ENCODE results near the gene ZFYVE21. TPM values are rescaled to one million over a fixed set of nuclear protein-coding genes. Genes with fewer than 3 reads are reported as not detected.

The ZFYVE21 gene
- total and polyA plus RNA-seq, 4 donors = 28.0 to 36.9 (median 30.8) TPM

DNA sequence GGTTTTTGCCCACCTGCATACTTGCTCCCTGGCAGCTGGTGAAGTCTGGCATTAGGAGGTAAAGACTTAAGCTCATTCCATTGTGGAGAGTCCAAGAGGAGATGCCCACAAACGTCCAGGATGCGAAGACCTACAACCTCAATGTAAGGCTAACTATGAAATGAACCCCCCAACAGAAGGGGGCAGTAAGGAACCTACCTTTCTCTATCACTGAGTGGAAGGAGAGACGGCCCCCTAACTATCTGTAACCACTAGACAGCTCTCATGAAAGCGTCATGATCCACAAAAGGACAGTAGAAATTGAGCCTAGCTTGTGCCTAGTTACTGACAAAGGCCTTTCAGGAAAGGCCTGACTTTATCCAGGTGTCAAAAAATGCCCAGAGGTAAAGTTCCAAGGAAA, 55.3 kb downstream of the ZFYVE21 start (continued):
- TF ChIP-seq, protein P1, sequence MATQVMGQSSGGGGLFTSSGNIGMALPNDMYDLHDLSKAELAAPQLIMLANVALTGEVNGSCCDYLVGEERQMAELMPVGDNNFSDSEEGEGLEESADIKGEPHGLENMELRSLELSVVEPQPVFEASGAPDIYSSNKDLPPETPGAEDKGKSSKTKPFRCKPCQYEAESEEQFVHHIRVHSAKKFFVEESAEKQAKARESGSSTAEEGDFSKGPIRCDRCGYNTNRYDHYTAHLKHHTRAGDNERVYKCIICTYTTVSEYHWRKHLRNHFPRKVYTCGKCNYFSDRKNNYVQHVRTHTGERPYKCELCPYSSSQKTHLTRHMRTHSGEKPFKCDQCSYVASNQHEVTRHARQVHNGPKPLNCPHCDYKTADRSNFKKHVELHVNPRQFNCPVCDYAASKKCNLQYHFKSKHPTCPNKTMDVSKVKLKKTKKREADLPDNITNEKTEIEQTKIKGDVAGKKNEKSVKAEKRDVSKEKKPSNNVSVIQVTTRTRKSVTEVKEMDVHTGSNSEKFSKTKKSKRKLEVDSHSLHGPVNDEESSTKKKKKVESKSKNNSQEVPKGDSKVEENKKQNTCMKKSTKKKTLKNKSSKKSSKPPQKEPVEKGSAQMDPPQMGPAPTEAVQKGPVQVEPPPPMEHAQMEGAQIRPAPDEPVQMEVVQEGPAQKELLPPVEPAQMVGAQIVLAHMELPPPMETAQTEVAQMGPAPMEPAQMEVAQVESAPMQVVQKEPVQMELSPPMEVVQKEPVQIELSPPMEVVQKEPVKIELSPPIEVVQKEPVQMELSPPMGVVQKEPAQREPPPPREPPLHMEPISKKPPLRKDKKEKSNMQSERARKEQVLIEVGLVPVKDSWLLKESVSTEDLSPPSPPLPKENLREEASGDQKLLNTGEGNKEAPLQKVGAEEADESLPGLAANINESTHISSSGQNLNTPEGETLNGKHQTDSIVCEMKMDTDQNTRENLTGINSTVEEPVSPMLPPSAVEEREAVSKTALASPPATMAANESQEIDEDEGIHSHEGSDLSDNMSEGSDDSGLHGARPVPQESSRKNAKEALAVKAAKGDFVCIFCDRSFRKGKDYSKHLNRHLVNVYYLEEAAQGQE (IDR thresholded peaks at IDR 0.05) = no peak
- TF ChIP-seq EGR1 (IDR thresholded peaks at IDR 0.05; ENCODE audit: low read depth in 2 of 2) (no peak), GABPA (IDR thresholded peaks at IDR 0.05 in 1 of 2, conservative IDR thresholded peaks at IDR 0.05 in 1 of 2) (no peak)

DNA sequence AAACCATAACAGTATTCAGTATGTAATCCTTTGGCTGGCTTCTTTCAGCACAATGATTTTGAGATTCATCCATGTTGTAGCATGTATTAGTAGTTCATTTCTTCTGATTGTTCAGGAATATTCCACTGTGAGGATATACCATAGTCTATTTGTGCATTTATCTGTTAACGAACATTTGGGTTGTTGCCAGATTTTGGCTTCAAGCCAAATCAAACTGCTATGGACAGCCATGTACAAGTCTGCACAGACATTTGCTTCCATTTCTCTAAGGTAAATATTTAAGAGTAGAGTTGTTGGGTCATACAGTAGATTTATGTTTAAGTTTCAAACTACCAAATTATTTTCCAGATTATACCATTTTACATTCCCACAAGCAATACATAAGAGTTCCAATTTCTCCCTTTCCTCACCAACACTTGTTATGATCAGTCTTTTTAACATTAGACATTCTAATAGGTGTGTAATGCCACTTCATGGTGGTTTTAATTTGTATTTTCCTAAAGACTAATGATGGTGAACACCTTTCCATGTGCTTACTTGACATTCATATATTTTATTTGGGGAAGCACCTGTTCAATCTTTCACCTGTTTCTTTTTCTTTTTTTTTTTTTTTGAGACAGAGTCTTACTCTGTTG, 56.6 kb downstream of the ZFYVE21 start:
- no peaks in the 10 kb centered on the region for H3K27me3 ChIP-seq (ENCODE audit: control insufficient read depth in 4 of 4, insufficient read depth in 4 of 4, low read length in 3 of 4)
- no peak overlapping the region for H3K27ac ChIP-seq (ENCODE audit: low read depth in 1 of 2, low read length in 2 of 2)
- H3K9ac ChIP-seq (ENCODE audit: low read depth in 1 of 2, low read length in 2 of 2) = no peak overlapping the region
- no peak overlapping the region for H3K4me3 ChIP-seq (ENCODE audit: low read depth in 1 of 3, low read length in 3 of 3)
- peaks cover 0 to 2% (median under 1%) of the 10 kb centered on the region in 4 donors for H3K4me1 ChIP-seq (ENCODE audit: control insufficient read depth in 4 of 4, insufficient read depth in 4 of 4, low read length in 3 of 4)
- H3K36me3 ChIP-seq (ENCODE audit: control insufficient read depth in 4 of 4, insufficient read depth in 3 of 4, low read depth in 1 of 4, low read length in 3 of 4) = peaks cover 0 to 3% (median 0%) of the 10 kb centered on the region in 4 donors
- H3K9me3 ChIP-seq (ENCODE audit: control insufficient read depth in 4 of 4, low read length in 3 of 4) = no peaks in the 10 kb centered on the region
- WGBS = 34% methylated on average over 1 of the region's 1 CpG
- no peak for TF ChIP-seq GABPA (IDR thresholded peaks at IDR 0.05 in 1 of 2, conservative IDR thresholded peaks at IDR 0.05 in 1 of 2)
- DNase-seq (ENCODE audit: low spot score) = no peak

DNA sequence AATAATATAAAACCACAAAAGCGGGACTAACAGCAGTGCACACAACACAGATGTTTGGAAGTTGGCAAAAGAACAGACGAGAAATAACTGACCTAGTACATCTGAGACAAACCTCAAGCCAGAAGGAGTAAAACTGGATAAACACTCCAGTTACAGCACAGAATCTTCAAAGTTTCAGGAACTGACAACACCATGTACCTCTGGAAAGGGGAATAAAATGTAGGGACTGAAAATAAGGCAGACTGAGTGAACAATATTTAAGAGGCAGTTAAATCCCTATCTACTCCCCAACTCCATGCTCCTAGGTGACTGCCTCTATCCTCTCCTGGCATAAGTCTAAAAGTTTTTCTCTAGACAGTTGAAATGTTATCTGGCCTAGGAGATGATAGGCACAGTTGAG, 57.9 kb downstream of the ZFYVE21 start:
- Histone ChIP-seq H3K4me1 (ENCODE audit: control insufficient read depth in 4 of 4, insufficient read depth in 4 of 4, low read length in 3 of 4) (peaks cover 0 to 2% (median 0%) of the 10 kb centered on the region in 4 donors), H3K27me3 (ENCODE audit: control insufficient read depth in 4 of 4, insufficient read depth in 4 of 4, low read length in 3 of 4) (no peaks in the 10 kb centered on the region), H3K36me3 (ENCODE audit: control insufficient read depth in 4 of 4, insufficient read depth in 3 of 4, low read depth in 1 of 4, low read length in 3 of 4) (peaks cover 0 to 4% (median 3%) of the 10 kb centered on the region in 4 donors), H3K9me3 (ENCODE audit: control insufficient read depth in 4 of 4, low read length in 3 of 4) (no peaks in the 10 kb centered on the region), H3K27ac (ENCODE audit: low read depth in 1 of 2, low read length in 2 of 2) (no peak overlapping the region), H3K4me3 (ENCODE audit: low read depth in 1 of 3, low read length in 3 of 3) (no peak overlapping the region), H3K9ac (ENCODE audit: low read depth in 1 of 2, low read length in 2 of 2) (no peak overlapping the region)
- DNase-seq (ENCODE audit: low spot score) = no peak
- 97% methylated on average over 2 of the region's 2 CpGs for WGBS
- TF ChIP-seq HNF4G (IDR thresholded peaks at IDR 0.05) = no peak
- TF ChIP-seq NR2F2 (IDR thresholded peaks at IDR 0.05) = no peak
- TF ChIP-seq EGR1 (IDR thresholded peaks at IDR 0.05; ENCODE audit: low read depth in 2 of 2) = no peak
- no peak for TF ChIP-seq FOXA2 (IDR thresholded peaks at IDR 0.05)
- no peak for TF ChIP-seq HNF4A (conservative IDR thresholded peaks at IDR 0.05)
- no peak for TF ChIP-seq YY1 (IDR thresholded peaks at IDR 0.05)
- TF ChIP-seq, protein P1 (IDR thresholded peaks at IDR 0.05) = no peak
- TF ChIP-seq, protein P2, sequence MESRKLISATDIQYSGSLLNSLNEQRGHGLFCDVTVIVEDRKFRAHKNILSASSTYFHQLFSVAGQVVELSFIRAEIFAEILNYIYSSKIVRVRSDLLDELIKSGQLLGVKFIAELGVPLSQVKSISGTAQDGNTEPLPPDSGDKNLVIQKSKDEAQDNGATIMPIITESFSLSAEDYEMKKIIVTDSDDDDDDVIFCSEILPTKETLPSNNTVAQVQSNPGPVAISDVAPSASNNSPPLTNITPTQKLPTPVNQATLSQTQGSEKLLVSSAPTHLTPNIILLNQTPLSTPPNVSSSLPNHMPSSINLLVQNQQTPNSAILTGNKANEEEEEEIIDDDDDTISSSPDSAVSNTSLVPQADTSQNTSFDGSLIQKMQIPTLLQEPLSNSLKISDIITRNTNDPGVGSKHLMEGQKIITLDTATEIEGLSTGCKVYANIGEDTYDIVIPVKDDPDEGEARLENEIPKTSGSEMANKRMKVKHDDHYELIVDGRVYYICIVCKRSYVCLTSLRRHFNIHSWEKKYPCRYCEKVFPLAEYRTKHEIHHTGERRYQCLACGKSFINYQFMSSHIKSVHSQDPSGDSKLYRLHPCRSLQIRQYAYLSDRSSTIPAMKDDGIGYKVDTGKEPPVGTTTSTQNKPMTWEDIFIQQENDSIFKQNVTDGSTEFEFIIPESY (IDR thresholded peaks at IDR 0.05) = no peak
- TF ChIP-seq FOXA1 (IDR thresholded peaks at IDR 0.05) = no peak
- TF ChIP-seq, protein P3, sequence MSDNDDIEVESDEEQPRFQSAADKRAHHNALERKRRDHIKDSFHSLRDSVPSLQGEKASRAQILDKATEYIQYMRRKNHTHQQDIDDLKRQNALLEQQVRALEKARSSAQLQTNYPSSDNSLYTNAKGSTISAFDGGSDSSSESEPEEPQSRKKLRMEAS (IDR thresholded peaks at IDR 0.05) = no peak
- TF ChIP-seq SP1 (IDR thresholded peaks at IDR 0.05) = no peak
- TF ChIP-seq, protein P4, sequence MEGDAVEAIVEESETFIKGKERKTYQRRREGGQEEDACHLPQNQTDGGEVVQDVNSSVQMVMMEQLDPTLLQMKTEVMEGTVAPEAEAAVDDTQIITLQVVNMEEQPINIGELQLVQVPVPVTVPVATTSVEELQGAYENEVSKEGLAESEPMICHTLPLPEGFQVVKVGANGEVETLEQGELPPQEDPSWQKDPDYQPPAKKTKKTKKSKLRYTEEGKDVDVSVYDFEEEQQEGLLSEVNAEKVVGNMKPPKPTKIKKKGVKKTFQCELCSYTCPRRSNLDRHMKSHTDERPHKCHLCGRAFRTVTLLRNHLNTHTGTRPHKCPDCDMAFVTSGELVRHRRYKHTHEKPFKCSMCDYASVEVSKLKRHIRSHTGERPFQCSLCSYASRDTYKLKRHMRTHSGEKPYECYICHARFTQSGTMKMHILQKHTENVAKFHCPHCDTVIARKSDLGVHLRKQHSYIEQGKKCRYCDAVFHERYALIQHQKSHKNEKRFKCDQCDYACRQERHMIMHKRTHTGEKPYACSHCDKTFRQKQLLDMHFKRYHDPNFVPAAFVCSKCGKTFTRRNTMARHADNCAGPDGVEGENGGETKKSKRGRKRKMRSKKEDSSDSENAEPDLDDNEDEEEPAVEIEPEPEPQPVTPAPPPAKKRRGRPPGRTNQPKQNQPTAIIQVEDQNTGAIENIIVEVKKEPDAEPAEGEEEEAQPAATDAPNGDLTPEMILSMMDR (IDR thresholded peaks at IDR 0.05; ENCODE audit: low read depth, low read length, missing input control) = no peak
- TF ChIP-seq, protein P5, sequence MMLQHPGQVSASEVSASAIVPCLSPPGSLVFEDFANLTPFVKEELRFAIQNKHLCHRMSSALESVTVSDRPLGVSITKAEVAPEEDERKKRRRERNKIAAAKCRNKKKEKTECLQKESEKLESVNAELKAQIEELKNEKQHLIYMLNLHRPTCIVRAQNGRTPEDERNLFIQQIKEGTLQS (IDR thresholded peaks at IDR 0.05) = no peak
- TF ChIP-seq RAD21 (IDR thresholded peaks at IDR 0.05) = no peak
- TF ChIP-seq GABPA (IDR thresholded peaks at IDR 0.05 in 1 of 2, conservative IDR thresholded peaks at IDR 0.05 in 1 of 2) = no peak
- TF ChIP-seq RXRA (IDR thresholded peaks at IDR 0.05) = no peak
- no peak for TF ChIP-seq TAF1 (conservative IDR thresholded peaks at IDR 0.05)
- no peak for TF ChIP-seq JUND (IDR thresholded peaks at IDR 0.05)

All from liver (tissue), 9 donors.